H1 (cell line): ENCODE data around the gene SPOCK1.

Experiments used
- EZH2 ChIP-seq: fragments of 200-600 bp; sonication (generic); IDR thresholded peaks from 2 replicates; pipeline ENCODE4 v1.7.1; 2012; ENCODE audit warnings: low read depth, mild to moderate bottlenecking, moderate library complexity, low read length, inconsistent platforms; ENCODE audit not compliant: severe bottlenecking
- JUN ChIP-seq: IDR thresholded peaks from 2 replicates; pipeline ENCODE4 v1.6.1; 2011; ENCODE audit warnings: low read depth, mild to moderate bottlenecking, improper control_type of control experiment, low read length
- NRF1 ChIP-seq: IDR thresholded peaks from 2 replicates; pipeline ENCODE4 v1.6.1; 2011; ENCODE audit warnings: mild to moderate bottlenecking, low read depth, low read length, improper control_type of control experiment
- PHF8 ChIP-seq: fragments of 200-600 bp; sonication (generic); conservative IDR thresholded peaks from 2 replicates; pipeline ENCODE4 v1.7.1; 2012; ENCODE audit warnings: low read depth, mild to moderate bottlenecking, inconsistent platforms, low read length, moderate library complexity
- POLR2A ChIP-seq, 2 experiments: IDR thresholded peaks; 1 replicate in 1 of 2; 2 replicates in 1 of 2; pipeline ENCODE4 v1.6.1; 2011; ENCODE audit warnings: low read depth in 2 of 2, low read length in 2 of 2, mild to moderate bottlenecking in 2 of 2; ENCODE audit errors: control extremely low read depth in 1 of 2
- POLR2AphosphoS5 ChIP-seq: IDR thresholded peaks from 2 replicates; pipeline ENCODE4 v1.6.1; 2011; ENCODE audit warnings: low read depth, low read length
- TF ChIP-seq, protein P1 (sequence below), 3 experiments: IDR thresholded peaks; 1 replicate in 2 of 3; 2 replicates in 1 of 3; pipeline versions ENCODE4 v1.5.1 to v1.6.1; 2011; ENCODE audit warnings: low read length in 3 of 3, mild to moderate bottlenecking in 3 of 3, inconsistent platforms in 2 of 3, low read depth in 1 of 3, moderate library complexity in 1 of 3; ENCODE audit not compliant: insufficient read depth in 1 of 3; ENCODE audit errors: control extremely low read depth in 1 of 3

DNA sequence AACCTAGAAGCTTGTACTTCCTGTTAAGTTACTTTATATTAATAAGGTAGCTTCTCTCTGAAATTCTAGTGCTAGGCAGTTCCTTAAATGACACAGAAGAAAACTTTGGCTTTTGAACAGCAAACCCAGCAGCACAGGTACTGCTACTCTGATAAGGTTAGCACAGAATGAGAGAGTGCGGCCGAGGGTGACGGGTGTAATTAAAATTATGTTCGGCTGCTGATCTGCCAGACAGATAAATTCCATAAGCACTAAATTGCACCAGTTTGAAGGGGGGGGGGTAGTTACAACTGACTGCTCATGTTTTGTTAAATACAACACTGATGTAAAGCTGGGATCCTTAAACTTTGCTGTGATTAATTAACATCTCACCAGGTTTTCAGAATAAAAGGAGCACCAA lies 475.1 kb downstream of the SPOCK1 start:
- TF ChIP-seq POLR2AphosphoS5 = no peak
- TF ChIP-seq, protein P1, sequence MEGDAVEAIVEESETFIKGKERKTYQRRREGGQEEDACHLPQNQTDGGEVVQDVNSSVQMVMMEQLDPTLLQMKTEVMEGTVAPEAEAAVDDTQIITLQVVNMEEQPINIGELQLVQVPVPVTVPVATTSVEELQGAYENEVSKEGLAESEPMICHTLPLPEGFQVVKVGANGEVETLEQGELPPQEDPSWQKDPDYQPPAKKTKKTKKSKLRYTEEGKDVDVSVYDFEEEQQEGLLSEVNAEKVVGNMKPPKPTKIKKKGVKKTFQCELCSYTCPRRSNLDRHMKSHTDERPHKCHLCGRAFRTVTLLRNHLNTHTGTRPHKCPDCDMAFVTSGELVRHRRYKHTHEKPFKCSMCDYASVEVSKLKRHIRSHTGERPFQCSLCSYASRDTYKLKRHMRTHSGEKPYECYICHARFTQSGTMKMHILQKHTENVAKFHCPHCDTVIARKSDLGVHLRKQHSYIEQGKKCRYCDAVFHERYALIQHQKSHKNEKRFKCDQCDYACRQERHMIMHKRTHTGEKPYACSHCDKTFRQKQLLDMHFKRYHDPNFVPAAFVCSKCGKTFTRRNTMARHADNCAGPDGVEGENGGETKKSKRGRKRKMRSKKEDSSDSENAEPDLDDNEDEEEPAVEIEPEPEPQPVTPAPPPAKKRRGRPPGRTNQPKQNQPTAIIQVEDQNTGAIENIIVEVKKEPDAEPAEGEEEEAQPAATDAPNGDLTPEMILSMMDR (IDR thresholded peaks at IDR 0.05; ENCODE audit: control extremely low read depth in 1 of 3, insufficient read depth in 1 of 3, low read depth in 1 of 3, low read length in 3 of 3) = no peak
- TF ChIP-seq EZH2 = no peak
- TF ChIP-seq NRF1 = no peak
- TF ChIP-seq JUN = no peak
- TF ChIP-seq PHF8 = no peak
- TF ChIP-seq POLR2A (IDR thresholded peaks at IDR 0.05; ENCODE audit: control extremely low read depth in 1 of 2, low read depth in 2 of 2, low read length in 2 of 2) = no peak
